HepG2 (cell line): Measurements from ENCODE around the gene INSR. TPM values are rescaled to one million over a fixed set of nuclear protein-coding genes. Genes with fewer than 3 reads are reported as not detected.

Experiments
- GATA4 ChIP-seq: sonication (generic); IDR thresholded peaks from 2 replicates; pipeline ENCODE4 v1.6.1; 2016; ENCODE audit warnings: antibody characterized with exemption, low read depth, borderline replicate concordance
- HCFC1 ChIP-seq: fragments of 150-350 bp; IDR thresholded peaks from 2 replicates; pipeline ENCODE4 v1.6.1; 2014; ENCODE audit warnings: low read depth, low read length
- HNRNPLL ChIP-seq: fragments of 200-400 bp; formaldehyde crosslinking; IDR thresholded peaks from 2 replicates; pipeline ENCODE4 v1.6.1; 2017; ENCODE audit warnings: mild to moderate bottlenecking, low read depth, low read length; ENCODE audit not compliant: poor library complexity, severe bottlenecking
- PHF20 ChIP-seq: sonication (generic); formaldehyde crosslinking; IDR thresholded peaks from 2 replicates; pipeline ENCODE4 v1.5.0; 2020; ENCODE audit warnings: mild to moderate bottlenecking, missing genetic modification reagents
- RFXANK ChIP-seq: IDR thresholded peaks from 2 replicates; pipeline ENCODE4 v1.6.1; 2016
- SIN3B ChIP-seq: fragments of 150-350 bp; IDR thresholded peaks from 2 replicates; pipeline ENCODE4 v1.6.1; 2014; ENCODE audit warnings: low read length
- STAT5B ChIP-seq: sonication (generic); formaldehyde crosslinking; IDR thresholded peaks from 2 replicates; pipeline ENCODE4 v1.4.0; 2020; ENCODE audit warnings: missing genetic modification reagents
- TBL1XR1 ChIP-seq: fragments of 150-350 bp; IDR thresholded peaks from 2 replicates; pipeline ENCODE4 v1.6.1; 2014; ENCODE audit warnings: borderline replicate concordance, low read length; ENCODE audit not compliant: partially characterized antibody
- TRIM24 ChIP-seq: sonication (generic); formaldehyde crosslinking; IDR thresholded peaks from 2 replicates; pipeline ENCODE4 v1.8.0; 2022; ENCODE audit warnings: mild to moderate bottlenecking, missing genetic modification reagents
- ZBTB46 ChIP-seq: sonication (generic); formaldehyde crosslinking; IDR thresholded peaks from 2 replicates; pipeline ENCODE4 v1.4.0; 2020; ENCODE audit warnings: mild to moderate bottlenecking, missing genetic modification reagents, borderline replicate concordance
- ZFP62 ChIP-seq: sonication (generic); formaldehyde crosslinking; IDR thresholded peaks from 2 replicates; pipeline ENCODE4 v1.4.0; 2020; ENCODE audit warnings: missing genetic modification reagents
- ZNF256 ChIP-seq: sonication (generic); formaldehyde crosslinking; conservative IDR thresholded peaks from 2 replicates; pipeline ENCODE4 v1.4.0; 2020; ENCODE audit warnings: missing genetic modification reagents
- ZNF451 ChIP-seq: sonication (generic); formaldehyde crosslinking; IDR thresholded peaks from 2 replicates; pipeline ENCODE4 v1.5.0; 2020; ENCODE audit warnings: mild to moderate bottlenecking, missing genetic modification reagents
- ZNF572 ChIP-seq: sonication (generic); formaldehyde crosslinking; IDR thresholded peaks from 2 replicates; pipeline ENCODE4 v1.5.1; 2020; ENCODE audit warnings: mild to moderate bottlenecking, missing genetic modification reagents
- ZNF614 ChIP-seq: IDR thresholded peaks from 2 replicates; pipeline ENCODE4 v1.6.1; 2018; ENCODE audit warnings: missing biosample characterization, missing genetic modification reagents, inconsistent platforms, borderline replicate concordance
- ZNF720 ChIP-seq: sonication (generic); formaldehyde crosslinking; IDR thresholded peaks from 2 replicates; pipeline ENCODE4 v1.4.0; 2020; ENCODE audit warnings: missing genetic modification reagents
- ZNF883 ChIP-seq: sonication (generic); formaldehyde crosslinking; IDR thresholded peaks from 2 replicates; pipeline ENCODE4 v1.5.1; 2020; ENCODE audit warnings: mild to moderate bottlenecking, missing genetic modification reagents; ENCODE audit errors: not compliant biosample characterization
- ZZZ3 ChIP-seq: sonication (generic); formaldehyde crosslinking; IDR thresholded peaks from 2 replicates; pipeline ENCODE4 v1.4.0; 2020; ENCODE audit warnings: missing genetic modification reagents, mild to moderate bottlenecking, borderline replicate concordance
- polyA plus RNA-seq, 8 experiments: library from polyadenylated mRNA; depleted of rRNA in 3 of 8; stranded (reverse) in 7 of 8; unstranded in 1 of 8; fragments of >200 nt; fragmentation: Illumina TruSeq in 4 of 8; extraction: Trizol in 4 of 8; gene quantifications; 2 replicates each; pipeline versions ENCODE4 v1.2.1 to v1.2.3, GENCODE V29; 2011 to 2016; ENCODE audit warnings: low read depth in 4 of 8, missing spikeins in 1 of 8, mixed read lengths in 1 of 8; ENCODE audit not compliant: insufficient read depth in 1 of 8
- total RNA-seq, 5 experiments: library from RNA; depleted of rRNA; stranded (reverse); fragments of >200 nt; fragmentation: Illumina TruSeq; extraction: Trizol; gene quantifications; 2 replicates each; pipeline ENCODE4 v1.2.3, GENCODE V29; 2016; ENCODE audit warnings: low read depth in 1 of 5
- TF ChIP-seq, protein P1 (sequence below): sonication (generic); formaldehyde crosslinking; IDR thresholded peaks from 2 replicates; pipeline ENCODE4 v1.9.0; 2021; ENCODE audit warnings: missing genetic modification reagents, borderline replicate concordance
- TF ChIP-seq, protein P2 (sequence below): sonication (generic); IDR thresholded peaks from 2 replicates; pipeline ENCODE4 v1.6.1; 2016; ENCODE audit warnings: low read depth, borderline replicate concordance
- TF ChIP-seq, protein P3 (sequence below): sonication (generic); formaldehyde crosslinking; IDR thresholded peaks from 2 replicates; pipeline ENCODE4 v1.4.0; 2020; ENCODE audit warnings: missing genetic modification reagents, borderline replicate concordance

The INSR gene
- total and polyA plus RNA-seq, 2 of the 13 experiments (the other 11 are each of a cell fraction or from before 2014, with no cell fraction given) = 24.2 to 29.8 TPM

- TF ChIP-seq ZBTB46 (CRISPR knock-in tag) (no peak), TRIM24 (CRISPR knock-in tag) (no peak), RFXANK (CRISPR knock-in tag) (no peak), ZNF256 (CRISPR knock-in tag) (no peak), ZNF883 (no peak), HNRNPLL (no peak), STAT5B (no peak), ZZZ3 (CRISPR knock-in tag) (no peak), TBL1XR1 (no peak), GATA4 (no peak), ZNF572 (no peak), ZNF451 (CRISPR knock-in tag) (no peak), HCFC1 (no peak), ZFP62 (CRISPR knock-in tag) (no peak), ZNF614 (CRISPR knock-in tag) (peak; percentile 39; the same call in 1 of the 2 replicates), PHF20 (CRISPR knock-in tag) (no peak), ZNF720 (no peak), SIN3B (no peak)
- TF ChIP-seq, protein P1, sequence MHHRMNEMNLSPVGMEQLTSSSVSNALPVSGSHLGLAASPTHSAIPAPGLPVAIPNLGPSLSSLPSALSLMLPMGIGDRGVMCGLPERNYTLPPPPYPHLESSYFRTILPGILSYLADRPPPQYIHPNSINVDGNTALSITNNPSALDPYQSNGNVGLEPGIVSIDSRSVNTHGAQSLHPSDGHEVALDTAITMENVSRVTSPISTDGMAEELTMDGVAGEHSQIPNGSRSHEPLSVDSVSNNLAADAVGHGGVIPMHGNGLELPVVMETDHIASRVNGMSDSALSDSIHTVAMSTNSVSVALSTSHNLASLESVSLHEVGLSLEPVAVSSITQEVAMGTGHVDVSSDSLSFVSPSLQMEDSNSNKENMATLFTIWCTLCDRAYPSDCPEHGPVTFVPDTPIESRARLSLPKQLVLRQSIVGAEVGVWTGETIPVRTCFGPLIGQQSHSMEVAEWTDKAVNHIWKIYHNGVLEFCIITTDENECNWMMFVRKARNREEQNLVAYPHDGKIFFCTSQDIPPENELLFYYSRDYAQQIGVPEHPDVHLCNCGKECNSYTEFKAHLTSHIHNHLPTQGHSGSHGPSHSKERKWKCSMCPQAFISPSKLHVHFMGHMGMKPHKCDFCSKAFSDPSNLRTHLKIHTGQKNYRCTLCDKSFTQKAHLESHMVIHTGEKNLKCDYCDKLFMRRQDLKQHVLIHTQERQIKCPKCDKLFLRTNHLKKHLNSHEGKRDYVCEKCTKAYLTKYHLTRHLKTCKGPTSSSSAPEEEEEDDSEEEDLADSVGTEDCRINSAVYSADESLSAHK (CRISPR knock-in tag) = no peak
- TF ChIP-seq, protein P2, sequence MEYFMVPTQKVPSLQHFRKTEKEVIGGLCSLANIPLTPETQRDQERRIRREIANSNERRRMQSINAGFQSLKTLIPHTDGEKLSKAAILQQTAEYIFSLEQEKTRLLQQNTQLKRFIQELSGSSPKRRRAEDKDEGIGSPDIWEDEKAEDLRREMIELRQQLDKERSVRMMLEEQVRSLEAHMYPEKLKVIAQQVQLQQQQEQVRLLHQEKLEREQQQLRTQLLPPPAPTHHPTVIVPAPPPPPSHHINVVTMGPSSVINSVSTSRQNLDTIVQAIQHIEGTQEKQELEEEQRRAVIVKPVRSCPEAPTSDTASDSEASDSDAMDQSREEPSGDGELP = no peak
- TF ChIP-seq, protein P3, sequence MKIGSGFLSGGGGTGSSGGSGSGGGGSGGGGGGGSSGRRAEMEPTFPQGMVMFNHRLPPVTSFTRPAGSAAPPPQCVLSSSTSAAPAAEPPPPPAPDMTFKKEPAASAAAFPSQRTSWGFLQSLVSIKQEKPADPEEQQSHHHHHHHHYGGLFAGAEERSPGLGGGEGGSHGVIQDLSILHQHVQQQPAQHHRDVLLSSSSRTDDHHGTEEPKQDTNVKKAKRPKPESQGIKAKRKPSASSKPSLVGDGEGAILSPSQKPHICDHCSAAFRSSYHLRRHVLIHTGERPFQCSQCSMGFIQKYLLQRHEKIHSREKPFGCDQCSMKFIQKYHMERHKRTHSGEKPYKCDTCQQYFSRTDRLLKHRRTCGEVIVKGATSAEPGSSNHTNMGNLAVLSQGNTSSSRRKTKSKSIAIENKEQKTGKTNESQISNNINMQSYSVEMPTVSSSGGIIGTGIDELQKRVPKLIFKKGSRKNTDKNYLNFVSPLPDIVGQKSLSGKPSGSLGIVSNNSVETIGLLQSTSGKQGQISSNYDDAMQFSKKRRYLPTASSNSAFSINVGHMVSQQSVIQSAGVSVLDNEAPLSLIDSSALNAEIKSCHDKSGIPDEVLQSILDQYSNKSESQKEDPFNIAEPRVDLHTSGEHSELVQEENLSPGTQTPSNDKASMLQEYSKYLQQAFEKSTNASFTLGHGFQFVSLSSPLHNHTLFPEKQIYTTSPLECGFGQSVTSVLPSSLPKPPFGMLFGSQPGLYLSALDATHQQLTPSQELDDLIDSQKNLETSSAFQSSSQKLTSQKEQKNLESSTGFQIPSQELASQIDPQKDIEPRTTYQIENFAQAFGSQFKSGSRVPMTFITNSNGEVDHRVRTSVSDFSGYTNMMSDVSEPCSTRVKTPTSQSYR (CRISPR knock-in tag) = no peak
Measured at GRCh38 chr19:7340959-7341837, 47.0 kb upstream of the INSR start (continued).
